WI38 (cell line): ENCODE measurements around the gene IFNA21.
"Not testable (repeated sequence)": the region's sequence is repeated elsewhere in the genome, so short reads cannot be mapped to it uniquely, and the experiment has no call there.

ENCODE experiments used
- H3K4me3 ChIP-seq: 2 replicates; pipeline ENCODE4 v1.5.1; 2011; ENCODE audit warnings: low read depth, mild to moderate bottlenecking, control low read depth, low read length
- CTCF ChIP-seq: IDR thresholded peaks from 2 replicates; pipeline ENCODE4 v1.5.1; 2012; ENCODE audit warnings: low read depth, mild to moderate bottlenecking, control low read depth, low read length

The IFNA21 gene

GRCh38 chr9:21166560-21166959 is at the start of gene IFNA21:
TSS of gene IFNA21 (minus strand) at chr9:21166660. CDS start at chr9:21166612, 48 bp downstream.
- H3K4me3 ChIP-seq, result not testable (repeated sequence)

DNA sequence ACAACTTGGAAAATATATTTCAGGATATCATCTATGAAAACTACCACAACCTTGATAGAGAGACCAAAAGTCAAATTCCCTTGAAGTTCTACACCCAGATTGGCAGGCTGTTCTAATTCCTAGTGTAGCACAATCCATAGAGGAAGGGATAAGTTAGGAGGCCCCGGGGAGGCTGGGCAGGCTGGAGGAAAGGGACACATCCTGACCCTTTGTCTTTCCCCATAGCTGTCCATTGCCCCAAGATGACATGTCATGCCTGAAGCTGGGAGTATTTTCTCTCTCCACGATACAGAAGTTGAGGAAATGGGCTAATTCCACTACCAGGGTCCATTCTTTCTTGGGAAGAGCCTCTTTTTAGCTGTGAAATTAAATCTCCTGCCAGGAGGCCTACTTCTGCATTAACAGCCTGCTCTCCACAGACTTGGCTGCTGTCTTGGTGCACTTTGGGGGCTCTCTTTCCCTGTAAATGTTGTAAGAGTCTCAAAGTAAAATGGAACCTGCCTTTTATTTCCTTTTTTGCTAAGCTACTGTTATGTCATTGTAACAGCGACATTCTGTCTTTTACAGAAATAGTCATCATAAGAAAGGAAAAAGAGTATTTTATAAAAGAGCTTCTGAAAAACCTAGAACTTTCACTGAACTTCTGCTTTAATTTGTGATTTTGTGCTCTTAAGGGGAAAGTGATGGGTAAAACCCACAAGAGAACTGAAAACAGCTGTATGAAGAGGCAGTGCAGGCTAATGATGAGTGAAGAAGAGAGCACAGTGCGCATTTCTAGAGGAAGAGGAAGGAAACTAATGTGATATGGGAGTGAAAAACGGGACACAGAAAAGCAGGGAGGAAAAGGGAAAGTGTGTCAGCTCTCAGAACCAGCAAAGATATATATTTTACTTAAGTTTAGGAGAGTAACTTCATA is 47.2 kb upstream of the IFNA21 start:
- TF ChIP-seq CTCF, result peak; percentile 45; the same call in 1 of the 2 replicates
- not testable (repeated sequence) for H3K4me3 ChIP-seq

DNA sequence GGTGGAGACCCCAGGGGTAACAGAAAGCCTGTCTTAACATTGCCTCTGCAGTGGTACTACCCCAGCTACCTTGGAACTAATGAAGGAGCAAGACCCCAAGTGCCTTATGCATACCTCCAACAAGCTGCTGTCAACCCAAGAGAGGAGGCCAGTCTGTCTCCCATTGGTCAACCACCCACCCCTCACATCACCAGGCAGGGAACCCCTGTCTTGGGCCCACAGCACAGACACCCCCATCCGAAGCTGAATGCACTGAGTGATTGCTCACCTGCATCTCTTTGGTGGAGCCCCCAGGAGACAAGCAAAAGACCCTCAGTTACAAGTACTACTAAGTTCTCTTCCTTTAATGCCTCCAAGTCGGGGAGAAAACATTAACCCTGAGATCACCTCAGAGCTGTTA is 45.7 kb upstream of the IFNA21 start:
- not testable (repeated sequence) for H3K4me3 ChIP-seq

- not testable (repeated sequence) for H3K4me3 ChIP-seq
Measured at GRCh38 chr9:21210782-21211181, 44.3 kb upstream of the IFNA21 start.

- no peak for TF ChIP-seq CTCF
- H3K4me3 ChIP-seq, result no peak overlapping the region
Measured at GRCh38 chr9:21210311-21210710, 43.9 kb upstream of the IFNA21 start.

DNA sequence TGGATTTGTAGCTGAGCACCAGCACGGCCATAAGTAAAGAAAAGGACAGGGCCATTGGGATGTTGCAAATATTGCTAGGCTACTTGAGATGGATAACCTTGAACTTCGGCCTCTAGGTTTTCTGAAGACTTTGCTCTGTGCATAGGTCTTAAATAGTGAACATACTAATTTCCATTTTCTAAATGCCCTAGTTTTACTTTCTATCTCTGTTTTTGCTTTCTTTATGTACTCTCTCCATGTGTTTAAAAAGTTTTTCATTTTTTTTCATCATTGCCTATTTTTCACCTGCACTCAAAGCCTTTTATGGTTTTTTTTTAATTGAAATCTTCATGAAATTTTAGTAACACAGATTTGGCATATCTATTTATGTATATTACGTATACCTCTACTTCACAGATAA is 40.6 kb upstream of the IFNA21 start, which contains the start of gene IFNA10:
Gene IFNA10, minus strand, starts transcription at position 101 of the 400 bp plus-strand sequence. Its CDS starts 46 bp downstream, at position 55.
- not testable (repeated sequence) for H3K4me3 ChIP-seq

GRCh38 chr9:21205204-21205603 is 38.7 kb upstream of the IFNA21 start:
- no peak overlapping the region for H3K4me3 ChIP-seq
- TF ChIP-seq CTCF, result no peak

GRCh38 chr9:21202105-21202504 is 35.6 kb upstream of the IFNA21 start, which contains the start of gene IFNA7:
TSS of gene IFNA7 (minus strand) at chr9:21202205. CDS start at chr9:21202165, 40 bp downstream.
- not testable (repeated sequence) for H3K4me3 ChIP-seq

DNA sequence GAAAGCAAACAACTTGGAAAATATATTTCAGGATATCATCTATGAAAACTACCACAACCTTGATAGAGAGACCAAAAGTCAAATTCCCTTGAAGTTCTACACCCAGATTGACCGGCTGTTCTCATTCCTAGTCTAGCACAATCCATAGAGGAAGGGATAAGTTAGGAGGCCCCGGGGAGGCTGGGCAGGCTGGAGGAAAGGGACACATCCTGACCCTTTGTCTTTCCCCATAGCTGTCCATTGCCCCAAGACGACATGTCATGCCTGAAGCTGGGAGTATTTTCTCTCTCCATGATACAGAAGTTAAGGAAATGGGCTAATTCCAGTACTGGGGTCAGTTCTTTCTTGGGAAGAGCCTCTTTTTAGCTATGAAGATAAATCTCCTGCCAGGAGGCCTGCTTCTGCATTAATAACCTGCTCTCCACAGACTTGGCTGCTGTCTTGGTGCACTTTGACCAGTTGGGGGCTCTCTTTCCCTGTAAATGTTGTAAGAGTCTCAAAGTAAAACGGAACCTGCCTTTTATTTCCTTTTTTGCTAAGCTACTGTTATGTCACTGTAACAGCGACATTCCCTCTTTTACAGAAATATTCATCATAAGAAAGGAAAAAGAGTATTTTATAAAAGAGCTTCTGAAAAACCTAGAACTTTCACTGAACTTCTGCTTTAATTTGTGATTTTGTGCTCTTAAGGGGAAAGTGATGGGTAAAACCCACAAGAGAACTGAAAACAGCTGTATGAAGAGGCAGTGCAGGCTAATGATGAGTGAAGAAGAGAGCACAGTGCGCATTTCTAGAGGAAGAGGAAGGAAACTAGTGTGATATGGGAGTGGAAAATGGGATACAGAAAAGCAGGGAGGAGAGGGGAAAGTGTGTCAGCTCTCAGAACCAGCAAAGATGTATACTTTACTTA is 28.7 kb upstream of the IFNA21 start:
- peak; percentile 44 for TF ChIP-seq CTCF
- H3K4me3 ChIP-seq, result not testable (repeated sequence)

- not testable (repeated sequence) for H3K4me3 ChIP-seq
Measured at GRCh38 chr9:21187487-21187886, 21.0 kb upstream of the IFNA21 start, which contains the start of gene IFNA4. TSS of gene IFNA4 (minus strand) at chr9:21187587. CDS start at chr9:21187531, 56 bp downstream.
